ENCODE data around the gene HBQ1. TPM values are rescaled to one million over a fixed set of nuclear protein-coding genes. Genes with fewer than 3 reads are reported as not detected.
"Not testable (repeated sequence)": the region's sequence is repeated elsewhere in the genome, so short reads cannot be mapped to it uniquely, and the experiment has no call there.

The HBQ1 gene
- total RNA-seq, 2 donors from 2014 or later, result not detected

- Histone ChIP-seq H3K27ac (no peak overlapping the region), H3K4me3 (no peak overlapping the region), H3K9ac (ENCODE audit: low read depth in 2 of 2, low read length in 2 of 2) (no peak overlapping the region), H3K9me3 (no peaks in the 10 kb centered on the region), H3K4me1 (no peaks in the 10 kb centered on the region), H3K36me3 (no peaks in the 10 kb centered on the region), H3K27me3 (peaks cover 10% of the 10 kb centered on the region)
- intact Hi-C loops (cut with DNase I), result no loop called here
- no peak for TF ChIP-seq CTCF (IDR thresholded peaks at IDR 0.05)
- DNase-seq, result no peak
These were observed 25.2 kb upstream of the HBQ1 start for GRCh38 chr16:155031-155398.

GRCh38 chr16:159136-159849, 21.0 kb upstream of the HBQ1 start:
- TF ChIP-seq CTCF (IDR thresholded peaks at IDR 0.05), result no peak
- Histone ChIP-seq H3K9ac (ENCODE audit: low read depth in 2 of 2, low read length in 2 of 2) (no peak overlapping the region), H3K9me3 (no peaks in the 10 kb centered on the region), H3K4me1 (no peaks in the 10 kb centered on the region), H3K27ac (no peak overlapping the region), H3K36me3 (no peaks in the 10 kb centered on the region), H3K4me3 (no peak overlapping the region), H3K27me3 (peaks cover 9% of the 10 kb centered on the region)
- no peak for DNase-seq
- intact Hi-C loops (cut with DNase I), result no loop called here

GRCh38 chr16:160242-160641, 20.0 kb upstream of the HBQ1 start:
- H3K27me3 ChIP-seq; intact Hi-C loops (cut with DNase I); H3K4me1 ChIP-seq; DNase-seq; H3K4me3 ChIP-seq; H3K9me3 ChIP-seq; H3K9ac ChIP-seq (ENCODE audit: low read depth in 2 of 2, low read length in 2 of 2); H3K27ac ChIP-seq; H3K36me3 ChIP-seq: not testable (repeated sequence)

- Histone ChIP-seq H3K36me3 (no peaks in the 10 kb centered on the region), H3K9ac (ENCODE audit: low read depth in 2 of 2, low read length in 2 of 2) (no peak overlapping the region), H3K9me3 (no peaks in the 10 kb centered on the region), H3K27me3 (peaks cover 8% of the 10 kb centered on the region), H3K27ac (no peak overlapping the region), H3K4me1 (no peaks in the 10 kb centered on the region), H3K4me3 (no peak overlapping the region)
- intact Hi-C loops (cut with DNase I), result no loop called here
- TF ChIP-seq CTCF (IDR thresholded peaks at IDR 0.05), result no peak
- DNase-seq, result no peak
These were observed 19.5 kb upstream of the HBQ1 start for GRCh38 chr16:160691-161190.

GRCh38 chr16:162271-162991, 17.8 kb upstream of the HBQ1 start:
- Histone ChIP-seq H3K9me3 (no peaks in the 10 kb centered on the region), H3K4me3 (no peak overlapping the region), H3K4me1 (no peaks in the 10 kb centered on the region), H3K9ac (ENCODE audit: low read depth in 2 of 2, low read length in 2 of 2) (no peak overlapping the region), H3K36me3 (no peaks in the 10 kb centered on the region), H3K27ac (no peak overlapping the region), H3K27me3 (peaks cover 25% of the 10 kb centered on the region)
- DNase-seq, result no peak
- intact Hi-C loops (cut with DNase I), result no loop called here
- TF ChIP-seq CTCF (IDR thresholded peaks at IDR 0.05), result no peak

GRCh38 chr16:163139-163538, 17.1 kb upstream of the HBQ1 start:
- peaks cover 32% of the 10 kb centered on the region for H3K27me3 ChIP-seq
- H3K4me1 ChIP-seq; H3K4me3 ChIP-seq; intact Hi-C loops (cut with DNase I); H3K9ac ChIP-seq (ENCODE audit: low read depth in 2 of 2, low read length in 2 of 2); H3K9me3 ChIP-seq; H3K27ac ChIP-seq; DNase-seq; H3K36me3 ChIP-seq: not testable (repeated sequence)

- H3K4me1 ChIP-seq; H3K9me3 ChIP-seq; H3K36me3 ChIP-seq; intact Hi-C loops (cut with DNase I); H3K4me3 ChIP-seq; H3K27ac ChIP-seq; H3K9ac ChIP-seq (ENCODE audit: low read depth in 2 of 2, low read length in 2 of 2); DNase-seq: not testable (repeated sequence)
- H3K27me3 ChIP-seq, result peaks cover 35% of the 10 kb centered on the region
These were observed 16.6 kb upstream of the HBQ1 start for GRCh38 chr16:163696-164095.

GRCh38 chr16:164134-164823, 16.0 kb upstream of the HBQ1 start:
- H3K27ac ChIP-seq; H3K4me3 ChIP-seq; intact Hi-C loops (cut with DNase I); H3K36me3 ChIP-seq; H3K4me1 ChIP-seq; DNase-seq; H3K9ac ChIP-seq (ENCODE audit: low read depth in 2 of 2, low read length in 2 of 2); H3K9me3 ChIP-seq: not testable (repeated sequence)
- peaks cover 35% of the 10 kb centered on the region for H3K27me3 ChIP-seq

Data from colonic mucosa (tissue), 4 donors.